ENCODE measurements around the gene CNIH2. TPM values are rescaled to one million over a fixed set of nuclear protein-coding genes. Genes with fewer than 3 reads are reported as not detected.

Gene CNIH2
- total RNA-seq, 1 experiment from 2014 or later, result 1.4 TPM

DNA sequence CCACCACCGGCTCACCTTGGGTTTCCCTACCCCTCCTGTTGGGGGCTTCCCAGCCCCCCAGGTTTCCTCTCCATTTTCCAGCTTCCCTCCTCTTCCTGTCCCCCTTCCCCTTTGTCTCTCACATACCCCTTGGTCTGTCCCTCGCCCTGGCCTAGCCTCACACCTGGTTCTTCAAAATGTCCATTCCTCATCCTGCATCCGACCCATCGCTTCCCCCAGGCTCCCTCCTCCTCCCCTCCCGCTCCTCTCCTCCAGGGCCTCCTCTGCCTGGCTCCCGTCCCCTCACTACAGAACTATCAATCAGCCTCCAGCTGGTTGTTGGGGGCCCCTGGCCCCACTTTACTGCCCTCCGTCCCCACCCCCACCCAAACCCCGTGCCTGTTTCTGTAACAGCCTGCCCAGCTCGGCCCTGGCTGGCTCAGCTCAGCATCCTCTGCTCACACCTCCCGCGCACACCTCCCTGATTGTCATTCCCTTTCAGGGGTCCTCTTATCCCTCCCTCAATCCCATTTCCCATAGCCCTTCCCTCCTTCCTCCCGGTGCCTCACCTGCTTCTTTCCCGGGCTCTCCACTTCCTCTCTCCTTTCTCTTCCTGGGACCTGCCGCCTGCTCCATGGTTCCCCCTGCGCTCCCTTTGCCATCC is 1.2 kb downstream of the CNIH2 start:
- Mint-ChIP-seq H3K9me3 (ENCODE audit: unreplicated experiment) (no peaks in the 10 kb centered on the region), H3K4me3 (ENCODE audit: unreplicated experiment) (no peak overlapping the region), H3K27me3 (ENCODE audit: insufficient read depth, unreplicated experiment) (peaks cover 10% of the 10 kb centered on the region), H3K36me3 (ENCODE audit: insufficient read depth, unreplicated experiment) (peaks cover 30% of the 10 kb centered on the region), H3K27ac (ENCODE audit: low read depth, unreplicated experiment) (no peak overlapping the region), H3K4me1 (ENCODE audit: insufficient read depth, unreplicated experiment) (peaks cover 2% of the 10 kb centered on the region)
- BruUV-seq (replicated peaks), result no TSS peak
- POLR2A ChIA-PET, result interaction anchor here (1.3 to 2.8 kb wide), 2 partner anchors 10 kb away, joined by 4 to 11 read pairs; partner anchors contain the start of gene YIF1A
- TF ChIP-seq, protein P1, sequence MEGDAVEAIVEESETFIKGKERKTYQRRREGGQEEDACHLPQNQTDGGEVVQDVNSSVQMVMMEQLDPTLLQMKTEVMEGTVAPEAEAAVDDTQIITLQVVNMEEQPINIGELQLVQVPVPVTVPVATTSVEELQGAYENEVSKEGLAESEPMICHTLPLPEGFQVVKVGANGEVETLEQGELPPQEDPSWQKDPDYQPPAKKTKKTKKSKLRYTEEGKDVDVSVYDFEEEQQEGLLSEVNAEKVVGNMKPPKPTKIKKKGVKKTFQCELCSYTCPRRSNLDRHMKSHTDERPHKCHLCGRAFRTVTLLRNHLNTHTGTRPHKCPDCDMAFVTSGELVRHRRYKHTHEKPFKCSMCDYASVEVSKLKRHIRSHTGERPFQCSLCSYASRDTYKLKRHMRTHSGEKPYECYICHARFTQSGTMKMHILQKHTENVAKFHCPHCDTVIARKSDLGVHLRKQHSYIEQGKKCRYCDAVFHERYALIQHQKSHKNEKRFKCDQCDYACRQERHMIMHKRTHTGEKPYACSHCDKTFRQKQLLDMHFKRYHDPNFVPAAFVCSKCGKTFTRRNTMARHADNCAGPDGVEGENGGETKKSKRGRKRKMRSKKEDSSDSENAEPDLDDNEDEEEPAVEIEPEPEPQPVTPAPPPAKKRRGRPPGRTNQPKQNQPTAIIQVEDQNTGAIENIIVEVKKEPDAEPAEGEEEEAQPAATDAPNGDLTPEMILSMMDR (IDR thresholded peaks at IDR 0.05; ENCODE audit: unreplicated experiment), result no peak
- intact Hi-C loops (cut with micrococcal nuclease), result no loop called here
- CTCF ChIA-PET, result no interaction called here
- DNase-seq (ENCODE audit: unreplicated experiment), result no peak

DNA sequence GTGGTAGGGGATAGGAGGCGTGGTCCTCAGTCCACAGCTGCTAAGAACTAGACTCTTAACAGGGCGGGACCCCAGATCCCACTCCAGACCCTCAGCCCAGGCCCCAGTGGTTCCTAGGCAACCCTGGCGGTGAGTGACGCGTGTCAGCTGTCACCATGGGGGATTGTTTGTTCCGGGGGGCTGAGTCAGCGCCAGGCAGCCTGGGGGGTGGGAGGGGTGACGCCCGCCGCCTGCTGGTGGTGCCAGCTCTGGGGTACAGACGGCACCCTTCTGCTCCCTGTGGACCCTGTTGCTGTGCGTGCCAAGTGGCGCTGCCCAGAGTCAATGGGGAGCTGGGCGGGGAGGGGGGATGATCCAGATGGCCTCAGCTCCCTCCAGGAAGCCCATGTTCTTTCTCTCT is 2.5 kb downstream of the CNIH2 start:
- no peak for DNase-seq (ENCODE audit: unreplicated experiment)
- CTCF ChIA-PET, result interaction anchor here (1.0 to 3.3 kb wide), 2 partner anchors 12 to 48 kb away, joined by 5 to 24 read pairs; partner anchors contain the start of gene RAB1B
- intact Hi-C loops (cut with micrococcal nuclease), result no loop called here

DNA sequence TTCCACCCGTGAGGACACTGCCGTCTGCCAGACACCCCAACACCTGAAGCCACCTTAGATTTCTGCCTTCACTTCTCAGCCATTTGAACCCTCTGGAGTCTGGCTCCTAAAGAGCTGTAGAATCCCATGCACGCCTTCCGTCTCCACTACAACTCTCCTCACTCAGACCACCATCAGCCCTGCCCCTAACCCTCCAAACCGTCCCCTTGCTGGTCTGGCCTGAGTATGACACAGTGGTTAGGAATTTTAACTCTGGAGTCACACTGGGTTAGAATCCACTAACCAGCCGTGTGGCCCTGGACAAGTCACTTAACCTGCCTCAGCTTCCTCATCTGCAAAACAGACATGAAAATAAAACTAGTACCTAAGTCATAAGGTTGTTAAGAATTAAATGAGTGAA is 3.0 kb downstream of the CNIH2 start:
- intact Hi-C loops (cut with micrococcal nuclease), result no loop called here
- CTCF ChIA-PET, result interaction anchor here (1.0 to 3.3 kb wide), 4 partner anchors 9 to 48 kb away, joined by 4 to 24 read pairs (median 5); partner anchors contain the start of gene RAB1B
- POLR2A ChIA-PET, result interaction anchor here (0.9 to 2.8 kb wide), 10 partner anchors 8 to 63 kb away, joined by 3 to 11 read pairs (median 4); partner anchors contain the start of genes BRMS1, RAB1B, RIN1 and TMEM151A
- TF ChIP-seq, protein P1 (IDR thresholded peaks at IDR 0.05; ENCODE audit: unreplicated experiment), result no peak
- Mint-ChIP-seq H3K4me1 (ENCODE audit: insufficient read depth, unreplicated experiment) (no peaks in the 10 kb centered on the region), H3K27ac (ENCODE audit: low read depth, unreplicated experiment) (no peak overlapping the region), H3K4me3 (ENCODE audit: unreplicated experiment) (no peak overlapping the region), H3K36me3 (ENCODE audit: insufficient read depth, unreplicated experiment) (peaks cover 13% of the 10 kb centered on the region), H3K27me3 (ENCODE audit: insufficient read depth, unreplicated experiment) (peaks cover 10% of the 10 kb centered on the region), H3K9me3 (ENCODE audit: unreplicated experiment) (no peaks in the 10 kb centered on the region)
- no TSS peak for BruUV-seq (replicated peaks)
- DNase-seq (ENCODE audit: unreplicated experiment), result no peak

More for the DNA sequence above, 2.5 kb downstream of the CNIH2 start:
- H3K4me3 Mint-ChIP-seq (ENCODE audit: unreplicated experiment), result no peak overlapping the region
- no peaks in the 10 kb centered on the region for H3K4me1 Mint-ChIP-seq (ENCODE audit: insufficient read depth, unreplicated experiment)
- TF ChIP-seq, protein P1 (IDR thresholded peaks at IDR 0.05; ENCODE audit: unreplicated experiment), result no peak
- peaks cover 17% of the 10 kb centered on the region for H3K36me3 Mint-ChIP-seq (ENCODE audit: insufficient read depth, unreplicated experiment)
- H3K27me3 Mint-ChIP-seq (ENCODE audit: insufficient read depth, unreplicated experiment), result peaks cover 10% of the 10 kb centered on the region
- no peak overlapping the region for H3K27ac Mint-ChIP-seq (ENCODE audit: low read depth, unreplicated experiment)
- POLR2A ChIA-PET, result interaction anchor here (0.7 to 2.8 kb wide), 10 partner anchors 9 to 56 kb away, joined by 3 to 11 read pairs (median 4); partner anchors contain the start of genes RAB1B, RIN1 and YIF1A
- BruUV-seq (replicated peaks), result no TSS peak
- no peaks in the 10 kb centered on the region for H3K9me3 Mint-ChIP-seq (ENCODE audit: unreplicated experiment)

DNA sequence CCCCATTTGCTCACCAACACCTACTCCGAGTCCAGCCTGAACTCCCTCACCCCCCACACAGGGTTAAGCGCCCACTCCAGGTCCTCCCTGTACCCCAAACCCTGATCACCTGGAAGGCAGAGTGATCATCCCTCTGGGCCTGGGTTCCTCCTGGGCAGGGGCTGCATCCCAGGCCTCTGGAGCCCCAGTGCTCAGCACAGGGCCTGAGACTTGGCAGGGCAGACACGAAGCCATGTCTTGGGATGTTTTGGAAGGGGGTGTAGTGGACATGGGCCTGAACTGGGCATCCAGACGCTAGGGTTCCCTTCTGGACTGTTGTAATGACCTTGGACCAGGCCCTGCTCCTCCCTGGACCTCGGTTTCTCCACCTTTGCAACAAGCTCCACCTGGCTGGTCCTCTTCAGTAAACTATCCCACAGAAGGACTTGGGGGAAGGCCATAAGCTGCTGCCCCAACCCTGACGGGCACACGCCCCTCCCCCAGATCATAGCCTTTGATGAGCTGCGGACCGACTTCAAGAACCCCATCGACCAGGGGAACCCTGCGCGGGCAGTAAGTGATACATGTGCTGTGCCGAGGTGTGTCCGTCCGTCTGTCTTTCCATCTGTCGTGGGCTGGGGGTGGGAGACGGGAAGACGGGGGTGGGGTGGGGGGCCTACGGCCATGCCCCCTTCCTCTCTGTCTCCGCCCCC is 3.9 kb downstream of the CNIH2 start:
- TF ChIP-seq, protein P1 (IDR thresholded peaks at IDR 0.05; ENCODE audit: unreplicated experiment), result no peak
- no peak for DNase-seq (ENCODE audit: unreplicated experiment)
- intact Hi-C loops (cut with micrococcal nuclease), result loop anchor here (1.0 kb wide), 1 partner anchor 60 kb away; no protein-coding TSS in a partner anchor
- peaks cover 13% of the 10 kb centered on the region for H3K36me3 Mint-ChIP-seq (ENCODE audit: insufficient read depth, unreplicated experiment)
- H3K4me3 Mint-ChIP-seq (ENCODE audit: unreplicated experiment), result no peak overlapping the region
- ChIA-PET CTCF (interaction anchor here (0.8 to 3.3 kb wide), 9 partner anchors 8 to 64 kb away, joined by 3 to 24 read pairs (median 6); partner anchors contain the start of genes RAB1B and RIN1), POLR2A (interaction anchor here (0.9 to 1.8 kb wide), 11 partner anchors 9 to 63 kb away, joined by 3 to 7 read pairs (median 3); partner anchors contain the start of genes BRMS1, RAB1B and TMEM151A)
- peaks cover 10% of the 10 kb centered on the region for H3K27me3 Mint-ChIP-seq (ENCODE audit: insufficient read depth, unreplicated experiment)
- H3K4me1 Mint-ChIP-seq (ENCODE audit: insufficient read depth, unreplicated experiment), result no peaks in the 10 kb centered on the region
- no TSS peak for BruUV-seq (replicated peaks)
- no peak overlapping the region for H3K27ac Mint-ChIP-seq (ENCODE audit: low read depth, unreplicated experiment)
- no peaks in the 10 kb centered on the region for H3K9me3 Mint-ChIP-seq (ENCODE audit: unreplicated experiment)
